HEK293 (cell line): ENCODE data around the gene ZNF296.
A peak's percentile ranks its signal among the peaks of the same experiment; 100 is the strongest.

Source experiments
- CTCF ChIA-PET: fragments of 350-600 bp; formaldehyde crosslinking; extraction: SDS; loops from one replicate; lab custom pipeline; 2021; ENCODE audit warnings: antibody characterized with exemption; lab: Yijun Ruan, JAX
- POLR2A ChIA-PET: fragments of 300-600 bp; formaldehyde crosslinking; extraction: SDS; loops from one replicate; lab custom pipeline; 2020; ENCODE audit warnings: antibody characterized with exemption, inconsistent platforms; lab: Yijun Ruan, JAX
- H3K27ac ChIP-seq: fragments of 200-500 bp; sonication (Bioruptor generic); 2 replicates; pipeline ENCODE4 v1.5.1; 2014; ENCODE audit warnings: low read depth, low read length, control low read depth, inconsistent platforms; ENCODE audit errors: extremely low read depth
- H3K36me3 ChIP-seq, 2 experiments: fragments of 200-500 bp in 1 of 2; sonication (Bioruptor generic) in 1 of 2; 1 replicate in 1 of 2; 2 replicates in 1 of 2; pipeline ENCODE4 v1.5.1; 2014 to 2017; ENCODE audit warnings: inconsistent platforms in 2 of 2, low read length in 2 of 2; ENCODE audit not compliant: control insufficient read depth in 2 of 2, insufficient read depth in 1 of 2
- H3K4me1 ChIP-seq: fragments of 200-500 bp; sonication (Bioruptor generic); 2 replicates; pipeline ENCODE4 v1.5.1; 2014; ENCODE audit warnings: mild to moderate bottlenecking, low read length, inconsistent platforms; ENCODE audit not compliant: control insufficient read depth, insufficient read depth
- H3K4me3 ChIP-seq: 2 replicates; pipeline ENCODE4 v1.5.1; 2011; ENCODE audit warnings: low read depth, mild to moderate bottlenecking, control low read depth, low read length, moderate library complexity
- H3K9me3 ChIP-seq: fragments of 200-500 bp; sonication (Bioruptor generic); 2 replicates; pipeline ENCODE4 v1.5.1; 2014; ENCODE audit warnings: low read depth, low read length, inconsistent platforms; ENCODE audit not compliant: control insufficient read depth, insufficient read depth
- BCL6B ChIP-seq: fragments of 450-650 bp; formaldehyde crosslinking; IDR thresholded peaks from 2 replicates; pipeline ENCODE4 v1.5.1; 2017; ENCODE audit warnings: missing biosample characterization, missing genetic modification characterization
- GLI4 ChIP-seq: fragments of 450-650 bp; formaldehyde crosslinking; IDR thresholded peaks from 2 replicates; pipeline ENCODE4 v1.5.1; 2016; ENCODE audit warnings: missing biosample characterization, missing genetic modification characterization
- GLIS1 ChIP-seq: fragments of 450-650 bp; formaldehyde crosslinking; IDR thresholded peaks from 2 replicates; pipeline ENCODE4 v1.5.1; 2016; ENCODE audit warnings: missing biosample characterization, missing genetic modification characterization
- GLIS2 ChIP-seq: fragments of 450-650 bp; formaldehyde crosslinking; IDR thresholded peaks from 2 replicates; pipeline ENCODE4 v1.5.1; 2016; ENCODE audit warnings: missing biosample characterization, missing genetic modification characterization
- MEIS1 ChIP-seq: sonication (generic); formaldehyde crosslinking; IDR thresholded peaks from 2 replicates; pipeline ENCODE4 v1.8.1; 2022; ENCODE audit warnings: missing genetic modification reagents, mild to moderate bottlenecking, borderline replicate concordance
- OVOL3 ChIP-seq: fragments of 450-650 bp; formaldehyde crosslinking; IDR thresholded peaks from 2 replicates; pipeline ENCODE4 v1.5.1; 2016; ENCODE audit warnings: missing biosample characterization, missing genetic modification characterization
- PRDM10 ChIP-seq: fragments of 450-650 bp; formaldehyde crosslinking; IDR thresholded peaks from 2 replicates; pipeline ENCODE4 v1.5.1; 2016; ENCODE audit warnings: missing biosample characterization, missing genetic modification characterization
- RBAK ChIP-seq: fragments of 450-650 bp; formaldehyde crosslinking; IDR thresholded peaks from 2 replicates; pipeline ENCODE4 v1.5.1; 2016; ENCODE audit warnings: missing biosample characterization, missing genetic modification characterization
- ZBTB1 ChIP-seq: fragments of 450-650 bp; formaldehyde crosslinking; IDR thresholded peaks from 2 replicates; pipeline ENCODE4 v1.5.1; 2016; ENCODE audit warnings: missing biosample characterization, missing genetic modification characterization
- ZBTB20 ChIP-seq: fragments of 450-650 bp; formaldehyde crosslinking; IDR thresholded peaks from 2 replicates; pipeline ENCODE4 v1.5.1; 2016; ENCODE audit warnings: missing biosample characterization, missing genetic modification characterization
- ZFHX2 ChIP-seq: fragments of 450-650 bp; formaldehyde crosslinking; conservative IDR thresholded peaks from 2 replicates; pipeline ENCODE4 v1.5.1; 2016; ENCODE audit warnings: missing biosample characterization, missing genetic modification characterization
- ZNF133 ChIP-seq: fragments of 450-650 bp; formaldehyde crosslinking; IDR thresholded peaks from 2 replicates; pipeline ENCODE4 v1.5.1; 2016; ENCODE audit warnings: missing biosample characterization, missing genetic modification characterization
- ZNF362 ChIP-seq: fragments of 450-650 bp; formaldehyde crosslinking; IDR thresholded peaks from 2 replicates; pipeline ENCODE4 v1.5.1; 2016; ENCODE audit warnings: missing biosample characterization, missing genetic modification characterization
- ZNF433 ChIP-seq: fragments of 450-650 bp; formaldehyde crosslinking; IDR thresholded peaks from 2 replicates; pipeline ENCODE4 v1.5.1; 2016; ENCODE audit warnings: missing biosample characterization, missing genetic modification characterization, low read depth
- ZNF449 ChIP-seq: fragments of 450-650 bp; formaldehyde crosslinking; IDR thresholded peaks from 2 replicates; pipeline ENCODE4 v1.5.1; 2017; ENCODE audit warnings: missing biosample characterization, mild to moderate bottlenecking, missing genetic modification characterization, moderate library complexity
- ZNF549 ChIP-seq: fragments of 450-650 bp; IDR thresholded peaks from 2 replicates; pipeline ENCODE4 v1.5.1; 2018; ENCODE audit warnings: missing biosample characterization, missing genetic modification characterization, mild to moderate bottlenecking, inconsistent platforms, moderate library complexity
- ZNF571 ChIP-seq: fragments of 450-650 bp; formaldehyde crosslinking; IDR thresholded peaks from 2 replicates; pipeline ENCODE4 v1.5.0; 2017; ENCODE audit warnings: missing biosample characterization, missing genetic modification characterization
- ZNF600 ChIP-seq: fragments of 450-650 bp; formaldehyde crosslinking; IDR thresholded peaks from 2 replicates; pipeline ENCODE4 v1.5.1; 2016; ENCODE audit warnings: missing biosample characterization, missing genetic modification characterization
- ZNF623 ChIP-seq: fragments of 450-650 bp; formaldehyde crosslinking; IDR thresholded peaks from 2 replicates; pipeline ENCODE4 v1.5.1; 2016; ENCODE audit warnings: missing biosample characterization, missing genetic modification characterization
- ZNF677 ChIP-seq: fragments of 450-650 bp; IDR thresholded peaks from 2 replicates; pipeline ENCODE4 v1.5.0; 2018; ENCODE audit warnings: missing biosample characterization, mild to moderate bottlenecking, missing genetic modification characterization, moderate library complexity
- ZNF704 ChIP-seq: fragments of 450-650 bp; formaldehyde crosslinking; IDR thresholded peaks from 2 replicates; pipeline ENCODE4 v1.5.1; 2016; ENCODE audit warnings: missing biosample characterization, missing genetic modification characterization

The ZNF296 gene

GRCh38 chr19:45049073-45049736 lies 27.1 kb downstream of the ZNF296 start:
- no peak overlapping the region for H3K4me3 ChIP-seq
- peaks cover 56 to 69% of the 10 kb centered on the region in 2 experiments for H3K36me3 ChIP-seq
- no peaks in the 10 kb centered on the region for H3K4me1 ChIP-seq
- CTCF ChIA-PET: interaction anchor here (0.6 to 2.3 kb wide), 3 partner anchors 11 to 59 kb away, joined by 3 to 20 read pairs (median 3); no protein-coding TSS in a partner anchor
- H3K27ac ChIP-seq: no peak overlapping the region
- POLR2A ChIA-PET: interaction anchor here (0.5 to 4.2 kb wide), 4 partner anchors 10 to 1251 kb away, joined by 3 to 35 read pairs (median 4); partner anchors contain the start of genes CLASRP and ZNF296
- H3K9me3 ChIP-seq: no peaks in the 10 kb centered on the region
- TF ChIP-seq BCL6B (tag by site-specific recombination) (no peak), ZBTB20 (tag by site-specific recombination) (peak; percentile 64), ZFHX2 (tag by site-specific recombination) (no peak), GLIS2 (tag by site-specific recombination) (no peak)

- POLR2A ChIA-PET: interaction anchor here (0.6 to 0.8 kb wide), 3 partner anchors 8 to 132 kb away, joined by 3 to 9 read pairs (median 5); partner anchors contain the start of gene CLASRP
- Histone ChIP-seq H3K4me1 (no peaks in the 10 kb centered on the region), H3K4me3 (no peak overlapping the region), H3K36me3 (peaks cover 56 to 69% of the 10 kb centered on the region in 2 experiments), H3K9me3 (no peaks in the 10 kb centered on the region), H3K27ac (peak overlapping the region; percentile 24; the same call in 1 of the 2 replicates)
- TF ChIP-seq ZNF549: no peak
- TF ChIP-seq GLI4 (tag by site-specific recombination): no peak
- TF ChIP-seq ZNF677 (tag by site-specific recombination): no peak
- no peak for TF ChIP-seq GLIS1
- TF ChIP-seq ZNF362 (tag by site-specific recombination): 0 out of 2 replicates have a peak, but pooled peaks have one; percentile 29
- TF ChIP-seq ZNF571 (tag by site-specific recombination): no peak
- TF ChIP-seq ZNF600 (tag by site-specific recombination): 0 out of 2 replicates have a peak, but pooled peaks have one; percentile 18
- no peak for TF ChIP-seq ZNF433
- CTCF ChIA-PET: interaction anchor here (0.5 to 9.8 kb wide), 5 partner anchors 14 to 1943 kb away, joined by 3 to 65 read pairs (median 5); no protein-coding TSS in a partner anchor
These were observed 29.0 kb downstream of the ZNF296 start for GRCh38 chr19:45047188-45047797.

- H3K36me3 ChIP-seq: peaks cover 59 to 72% of the 10 kb centered on the region in 2 experiments
- H3K4me3 ChIP-seq: no peak overlapping the region
- H3K9me3 ChIP-seq: no peaks in the 10 kb centered on the region
- ChIA-PET CTCF (interaction anchor here (0.6 to 9.8 kb wide), 7 partner anchors 12 to 1300 kb away, joined by 3 to 65 read pairs (median 3); no protein-coding TSS in a partner anchor), POLR2A (interaction anchor here (0.6 to 1.1 kb wide), 2 partner anchors 17 to 131 kb away, joined by 3 to 9 read pairs; no protein-coding TSS in a partner anchor)
- no peak overlapping the region; the same call in 1 of the 2 replicates for H3K27ac ChIP-seq
- H3K4me1 ChIP-seq: no peaks in the 10 kb centered on the region
- TF ChIP-seq ZNF133 (tag by site-specific recombination) (no peak), ZNF549 (no peak), ZBTB1 (tag by site-specific recombination) (no peak), MEIS1 (CRISPR knock-in tag) (no peak), OVOL3 (tag by site-specific recombination) (no peak), PRDM10 (tag by site-specific recombination) (no peak), ZNF704 (no peak), RBAK (tag by site-specific recombination) (no peak), ZNF449 (tag by site-specific recombination) (no peak), ZNF623 (tag by site-specific recombination) (no peak)
These were observed 29.9 kb downstream of the ZNF296 start for GRCh38 chr19:45046355-45046754.
